Gastroesophageal sphincter (tissue), 3 donors: ENCODE measurements around the gene ZNF74.

ENCODE experiments used
- CTCF ChIP-seq, 4 experiments: fragments of 200-600 bp in 2 of 4; fragments of 450-650 bp in 2 of 4; sonication (generic) in 1 of 4; IDR thresholded peaks; one replicate each; pipeline ENCODE4 v1.5.1; 2017 to 2019; ENCODE audit warnings: antibody characterized with exemption in 4 of 4, mild to moderate bottlenecking in 2 of 4, moderate library complexity in 2 of 4
- POLR2AphosphoS5 ChIP-seq: sonication (generic); formaldehyde crosslinking; IDR thresholded peaks from one replicate; pipeline ENCODE4 v1.6.1; 2017; ENCODE audit warnings: antibody characterized with exemption

DNA sequence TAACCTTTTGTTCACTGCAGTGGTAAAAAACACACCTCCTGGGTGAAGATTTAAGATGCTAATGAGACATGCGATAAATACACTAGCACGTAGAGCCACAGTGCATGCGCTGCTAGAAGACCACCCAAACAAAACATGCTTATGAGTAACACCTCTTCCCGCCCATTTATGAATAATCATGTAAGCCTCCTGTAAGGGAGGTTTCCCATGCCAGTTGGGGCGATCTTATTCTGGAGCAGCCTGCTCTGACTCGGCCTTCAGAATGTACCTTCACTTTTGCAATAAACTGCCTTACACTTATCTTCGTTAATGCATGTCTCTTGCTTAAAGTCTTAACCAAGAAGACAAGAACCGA, 61.7 kb downstream of the ZNF74 start:
- TF ChIP-seq CTCF (IDR thresholded peaks at IDR 0.05) (no peak), POLR2AphosphoS5 (no peak)
